RWPE2 (cell line): ENCODE results near the gene STN1.

Source experiments
- ATAC-seq: fragments of 200-7000 bp; cut with Tn5 transposase; 3 replicates; pipeline ENCODE4 v1.9.1; 2021; ENCODE audit warnings: low read depth
- DNase-seq: peaks from one replicate; pipeline ENCODE4 v3.0.0-alpha.2; 2020; ENCODE audit warnings: low spot score
- H3K27ac ChIP-seq: fragments of 450-650 bp; 2 replicates; pipeline ENCODE4 v1.5.1; 2017; ENCODE audit warnings: mild to moderate bottlenecking; ENCODE audit not compliant: poor library complexity, severe bottlenecking
- H3K27me3 ChIP-seq: fragments of 250-450 bp; sonication (Bioruptor Pico); 2 replicates; pipeline ENCODE4 v1.5.1; 2021; ENCODE audit warnings: mild to moderate bottlenecking, moderate library complexity; ENCODE audit not compliant: insufficient read depth, poor library complexity, severe bottlenecking
- H3K36me3 ChIP-seq: fragments of 250-450 bp; sonication (Bioruptor Pico); 2 replicates; pipeline ENCODE4 v1.5.1; 2020; ENCODE audit warnings: low read depth, mild to moderate bottlenecking, moderate library complexity
- H3K4me1 ChIP-seq: fragments of 250-450 bp; sonication (Bioruptor Pico); 2 replicates; pipeline ENCODE4 v1.5.1; 2021; ENCODE audit warnings: mild to moderate bottlenecking, moderate library complexity; ENCODE audit not compliant: insufficient read depth, poor library complexity, severe bottlenecking
- H3K4me3 ChIP-seq: fragments of 250-450 bp; sonication (Bioruptor Pico); 2 replicates; pipeline ENCODE4 v1.5.1; 2021; ENCODE audit warnings: mild to moderate bottlenecking, moderate library complexity; ENCODE audit not compliant: severe bottlenecking
- H3K9me3 ChIP-seq: fragments of 250-450 bp; sonication (Bioruptor Pico); 2 replicates; pipeline ENCODE4 v1.5.1; 2021; ENCODE audit warnings: mild to moderate bottlenecking, moderate library complexity; ENCODE audit not compliant: severe bottlenecking
- TF ChIP-seq, protein P1 (sequence below): fragments of 450-650 bp; IDR thresholded peaks from one replicate; pipeline ENCODE4 v1.5.1; 2017; ENCODE audit warnings: mild to moderate bottlenecking, moderate library complexity; ENCODE audit not compliant: poor library complexity, severe bottlenecking

Gene STN1

GRCh38 chr10:103849880-103850571 is 68.0 kb downstream of the STN1 start:
- H3K36me3 ChIP-seq, result peaks cover 37% of the 10 kb centered on the region
- peaks cover 45% of the 10 kb centered on the region for H3K4me1 ChIP-seq
- no peaks in the 10 kb centered on the region for H3K9me3 ChIP-seq
- peak overlapping the region; percentile 89 for H3K27ac ChIP-seq
- no peak overlapping the region for H3K4me3 ChIP-seq
- ATAC-seq (peak; percentile 74), DNase-seq (no peak)
- H3K27me3 ChIP-seq, result no peaks in the 10 kb centered on the region
- TF ChIP-seq, protein P1, sequence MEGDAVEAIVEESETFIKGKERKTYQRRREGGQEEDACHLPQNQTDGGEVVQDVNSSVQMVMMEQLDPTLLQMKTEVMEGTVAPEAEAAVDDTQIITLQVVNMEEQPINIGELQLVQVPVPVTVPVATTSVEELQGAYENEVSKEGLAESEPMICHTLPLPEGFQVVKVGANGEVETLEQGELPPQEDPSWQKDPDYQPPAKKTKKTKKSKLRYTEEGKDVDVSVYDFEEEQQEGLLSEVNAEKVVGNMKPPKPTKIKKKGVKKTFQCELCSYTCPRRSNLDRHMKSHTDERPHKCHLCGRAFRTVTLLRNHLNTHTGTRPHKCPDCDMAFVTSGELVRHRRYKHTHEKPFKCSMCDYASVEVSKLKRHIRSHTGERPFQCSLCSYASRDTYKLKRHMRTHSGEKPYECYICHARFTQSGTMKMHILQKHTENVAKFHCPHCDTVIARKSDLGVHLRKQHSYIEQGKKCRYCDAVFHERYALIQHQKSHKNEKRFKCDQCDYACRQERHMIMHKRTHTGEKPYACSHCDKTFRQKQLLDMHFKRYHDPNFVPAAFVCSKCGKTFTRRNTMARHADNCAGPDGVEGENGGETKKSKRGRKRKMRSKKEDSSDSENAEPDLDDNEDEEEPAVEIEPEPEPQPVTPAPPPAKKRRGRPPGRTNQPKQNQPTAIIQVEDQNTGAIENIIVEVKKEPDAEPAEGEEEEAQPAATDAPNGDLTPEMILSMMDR, result no peak

- Histone ChIP-seq H3K27ac (peak overlapping the region; percentile 89), H3K27me3 (no peaks in the 10 kb centered on the region), H3K4me1 (peaks cover 45% of the 10 kb centered on the region), H3K36me3 (peaks cover 42% of the 10 kb centered on the region), H3K4me3 (no peak overlapping the region), H3K9me3 (no peaks in the 10 kb centered on the region)
- TF ChIP-seq, protein P1, result no peak
- DNase-seq, result no peak
- no peak for ATAC-seq
Observed at GRCh38 chr10:103849212-103849877, 68.6 kb downstream of the STN1 start.

- Histone ChIP-seq H3K27me3 (no peaks in the 10 kb centered on the region), H3K4me3 (no peak overlapping the region), H3K4me1 (peaks cover 40% of the 10 kb centered on the region), H3K36me3 (peaks cover 30% of the 10 kb centered on the region), H3K27ac (peak overlapping the region; percentile 89), H3K9me3 (no peaks in the 10 kb centered on the region)
- DNase-seq, result no peak
- TF ChIP-seq, protein P1, result peak; percentile 16
- no peak for ATAC-seq
Observed at GRCh38 chr10:103847909-103848468, 70.0 kb downstream of the STN1 start.

GRCh38 chr10:103847346-103847745 is 70.6 kb downstream of the STN1 start:
- peaks cover 34% of the 10 kb centered on the region for H3K4me1 ChIP-seq
- TF ChIP-seq, protein P1, result no peak
- no peak overlapping the region for H3K27ac ChIP-seq
- H3K27me3 ChIP-seq, result no peaks in the 10 kb centered on the region
- H3K36me3 ChIP-seq, result peaks cover 28% of the 10 kb centered on the region
- no peaks in the 10 kb centered on the region for H3K9me3 ChIP-seq
- ATAC-seq (no peak), DNase-seq (no peak)
- no peak overlapping the region for H3K4me3 ChIP-seq
